Measurements from ENCODE around the gene USP3. TPM values are rescaled to one million over a fixed set of nuclear protein-coding genes. Genes with fewer than 3 reads are reported as not detected.

Gene USP3
- polyA plus RNA-seq, 1 of the 3 experiments (the other 2 are of a cell fraction): 9.3 TPM

DNA sequence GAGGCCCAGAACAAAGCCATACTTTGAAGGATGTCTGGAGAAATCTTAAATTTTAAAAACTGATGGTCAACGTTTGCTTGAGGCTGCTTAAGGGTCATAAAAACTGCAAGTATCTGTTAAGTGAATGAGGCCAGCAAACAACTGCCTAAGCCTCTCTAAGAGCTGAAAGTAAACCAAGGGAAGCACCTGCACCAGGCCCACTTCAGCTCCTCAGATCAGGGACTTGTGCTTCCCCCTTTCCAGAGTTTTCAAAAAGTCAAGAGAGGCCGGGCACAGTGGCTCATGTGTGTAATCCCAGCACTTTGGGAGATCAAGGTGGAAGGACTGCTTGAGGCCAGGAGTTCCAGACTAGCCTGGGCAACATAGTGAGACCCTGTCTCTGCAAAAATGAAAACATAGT is 101.9 kb downstream of the USP3 start:
- no peaks in the 10 kb centered on the region for H3K9me3 ChIP-seq
- peaks cover 12 to 22% of the 10 kb centered on the region in 2 experiments for H3K36me3 ChIP-seq (replicated peaks in 1 of 2; ENCODE audit: control insufficient read depth in 1 of 2, insufficient read depth in 2 of 2, low read length in 1 of 2)
- ChIA-PET POLR2A (no interaction called here), CTCF (no interaction called here)
- no peak overlapping the region for H2AFZ ChIP-seq (ENCODE audit: low read depth)
- no peaks in the 10 kb centered on the region for H3K9me2 ChIP-seq
- H3K9ac ChIP-seq: no peak overlapping the region
- TF ChIP-seq RFX5 (IDR thresholded peaks at IDR 0.05; ENCODE audit: low read length) (no peak), TEAD4 (IDR thresholded peaks at IDR 0.05; ENCODE audit: borderline replicate concordance, insufficient read depth) (no peak), EP300 (IDR thresholded peaks at IDR 0.05; ENCODE audit: borderline replicate concordance in 1 of 2, low read depth in 1 of 2, low read length in 1 of 2) (no peak), GATA2 (CRISPR knock-in tag; IDR thresholded peaks at IDR 0.05) (no peak), FOXM1 (IDR thresholded peaks at IDR 0.05; ENCODE audit: low read depth) (no peak), RCOR1 (IDR thresholded peaks at IDR 0.05; ENCODE audit: low read length) (no peak), FOXJ3 (CRISPR knock-in tag; IDR thresholded peaks at IDR 0.05) (no peak), JUND (IDR thresholded peaks at IDR 0.05) (no peak), YY1 (IDR thresholded peaks at IDR 0.05; ENCODE audit: low read depth) (no peak), RAD21 (IDR thresholded peaks at IDR 0.05; ENCODE audit: low read length) (no peak), ELF1 (IDR thresholded peaks at IDR 0.05) (no peak), FOSL2 (IDR thresholded peaks at IDR 0.05; ENCODE audit: borderline replicate concordance, low read depth) (no peak), SMC3 (IDR thresholded peaks at IDR 0.05; ENCODE audit: low read depth, low read length) (no peak), MXI1 (IDR thresholded peaks at IDR 0.05; ENCODE audit: low read depth, low read length) (no peak)
- TF ChIP-seq, protein P1, sequence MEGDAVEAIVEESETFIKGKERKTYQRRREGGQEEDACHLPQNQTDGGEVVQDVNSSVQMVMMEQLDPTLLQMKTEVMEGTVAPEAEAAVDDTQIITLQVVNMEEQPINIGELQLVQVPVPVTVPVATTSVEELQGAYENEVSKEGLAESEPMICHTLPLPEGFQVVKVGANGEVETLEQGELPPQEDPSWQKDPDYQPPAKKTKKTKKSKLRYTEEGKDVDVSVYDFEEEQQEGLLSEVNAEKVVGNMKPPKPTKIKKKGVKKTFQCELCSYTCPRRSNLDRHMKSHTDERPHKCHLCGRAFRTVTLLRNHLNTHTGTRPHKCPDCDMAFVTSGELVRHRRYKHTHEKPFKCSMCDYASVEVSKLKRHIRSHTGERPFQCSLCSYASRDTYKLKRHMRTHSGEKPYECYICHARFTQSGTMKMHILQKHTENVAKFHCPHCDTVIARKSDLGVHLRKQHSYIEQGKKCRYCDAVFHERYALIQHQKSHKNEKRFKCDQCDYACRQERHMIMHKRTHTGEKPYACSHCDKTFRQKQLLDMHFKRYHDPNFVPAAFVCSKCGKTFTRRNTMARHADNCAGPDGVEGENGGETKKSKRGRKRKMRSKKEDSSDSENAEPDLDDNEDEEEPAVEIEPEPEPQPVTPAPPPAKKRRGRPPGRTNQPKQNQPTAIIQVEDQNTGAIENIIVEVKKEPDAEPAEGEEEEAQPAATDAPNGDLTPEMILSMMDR (IDR thresholded peaks at IDR 0.05): no peak
- TF ChIP-seq, protein P2, sequence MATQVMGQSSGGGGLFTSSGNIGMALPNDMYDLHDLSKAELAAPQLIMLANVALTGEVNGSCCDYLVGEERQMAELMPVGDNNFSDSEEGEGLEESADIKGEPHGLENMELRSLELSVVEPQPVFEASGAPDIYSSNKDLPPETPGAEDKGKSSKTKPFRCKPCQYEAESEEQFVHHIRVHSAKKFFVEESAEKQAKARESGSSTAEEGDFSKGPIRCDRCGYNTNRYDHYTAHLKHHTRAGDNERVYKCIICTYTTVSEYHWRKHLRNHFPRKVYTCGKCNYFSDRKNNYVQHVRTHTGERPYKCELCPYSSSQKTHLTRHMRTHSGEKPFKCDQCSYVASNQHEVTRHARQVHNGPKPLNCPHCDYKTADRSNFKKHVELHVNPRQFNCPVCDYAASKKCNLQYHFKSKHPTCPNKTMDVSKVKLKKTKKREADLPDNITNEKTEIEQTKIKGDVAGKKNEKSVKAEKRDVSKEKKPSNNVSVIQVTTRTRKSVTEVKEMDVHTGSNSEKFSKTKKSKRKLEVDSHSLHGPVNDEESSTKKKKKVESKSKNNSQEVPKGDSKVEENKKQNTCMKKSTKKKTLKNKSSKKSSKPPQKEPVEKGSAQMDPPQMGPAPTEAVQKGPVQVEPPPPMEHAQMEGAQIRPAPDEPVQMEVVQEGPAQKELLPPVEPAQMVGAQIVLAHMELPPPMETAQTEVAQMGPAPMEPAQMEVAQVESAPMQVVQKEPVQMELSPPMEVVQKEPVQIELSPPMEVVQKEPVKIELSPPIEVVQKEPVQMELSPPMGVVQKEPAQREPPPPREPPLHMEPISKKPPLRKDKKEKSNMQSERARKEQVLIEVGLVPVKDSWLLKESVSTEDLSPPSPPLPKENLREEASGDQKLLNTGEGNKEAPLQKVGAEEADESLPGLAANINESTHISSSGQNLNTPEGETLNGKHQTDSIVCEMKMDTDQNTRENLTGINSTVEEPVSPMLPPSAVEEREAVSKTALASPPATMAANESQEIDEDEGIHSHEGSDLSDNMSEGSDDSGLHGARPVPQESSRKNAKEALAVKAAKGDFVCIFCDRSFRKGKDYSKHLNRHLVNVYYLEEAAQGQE (IDR thresholded peaks at IDR 0.05; ENCODE audit: low read depth, low read length): no peak
- TF ChIP-seq, protein P3, sequence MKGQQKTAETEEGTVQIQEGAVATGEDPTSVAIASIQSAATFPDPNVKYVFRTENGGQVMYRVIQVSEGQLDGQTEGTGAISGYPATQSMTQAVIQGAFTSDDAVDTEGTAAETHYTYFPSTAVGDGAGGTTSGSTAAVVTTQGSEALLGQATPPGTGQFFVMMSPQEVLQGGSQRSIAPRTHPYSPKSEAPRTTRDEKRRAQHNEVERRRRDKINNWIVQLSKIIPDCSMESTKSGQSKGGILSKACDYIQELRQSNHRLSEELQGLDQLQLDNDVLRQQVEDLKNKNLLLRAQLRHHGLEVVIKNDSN (IDR thresholded peaks at IDR 0.05; ENCODE audit: borderline replicate concordance, low read depth): no peak
- no peak overlapping the region for H3K4me3 ChIP-seq (ENCODE audit: low read depth in 2 of 2, low read length in 1 of 2)
- DNase-seq: no peak
- no peak overlapping the region for H3K4me2 ChIP-seq
- H3K4me1 ChIP-seq (ENCODE audit: control insufficient read depth in 1 of 2, insufficient read depth in 2 of 2, low read depth in 1 of 2, low read length in 1 of 2): peaks cover 10 to 20% of the 10 kb centered on the region in 2 experiments
- no peaks in the 10 kb centered on the region for H3K79me2 ChIP-seq (ENCODE audit: insufficient read depth)
- 71% methylated on average over 2 of the region's 2 CpGs for WGBS (ENCODE audit: low lambda C conversion rate)
- no peaks in the 10 kb centered on the region for H3K27me3 ChIP-seq (ENCODE audit: insufficient read depth)
- peaks cover 13% of the 10 kb centered on the region for H3F3A ChIP-seq (replicated peaks; ENCODE audit: insufficient read depth)
- no peaks in the 10 kb centered on the region for H4K20me1 ChIP-seq (ENCODE audit: insufficient read depth)
- no peak overlapping the region for H3K27ac ChIP-seq (ENCODE audit: low read depth in 2 of 2, low read length in 1 of 2)

Data from SK-N-SH (cell line).